Hepatocyte (in vitro differentiated cells): Measurements from ENCODE around the gene PRR18.

Experiments
- EZH2 ChIP-seq: fragments of 200-600 bp; sonication (generic); IDR thresholded peaks from 2 replicates; pipeline ENCODE4 v1.6.1; 2016; ENCODE audit warnings: antibody characterized with exemption, mild to moderate bottlenecking, borderline replicate concordance
- EZH2phosphoT487 ChIP-seq: fragments of 200-600 bp; sonication (generic); IDR thresholded peaks from one replicate; pipeline ENCODE4 v1.6.1; 2018; ENCODE audit warnings: antibody characterized with exemption, mild to moderate bottlenecking, low read depth, moderate library complexity; ENCODE audit not compliant: unreplicated experiment, severe bottlenecking
- TF ChIP-seq, protein P1 (sequence below): fragments of 200-600 bp; sonication (generic); IDR thresholded peaks from 2 replicates; pipeline ENCODE4 v1.5.1; 2016; ENCODE audit warnings: antibody characterized with exemption, mild to moderate bottlenecking; ENCODE audit not compliant: poor library complexity

DNA sequence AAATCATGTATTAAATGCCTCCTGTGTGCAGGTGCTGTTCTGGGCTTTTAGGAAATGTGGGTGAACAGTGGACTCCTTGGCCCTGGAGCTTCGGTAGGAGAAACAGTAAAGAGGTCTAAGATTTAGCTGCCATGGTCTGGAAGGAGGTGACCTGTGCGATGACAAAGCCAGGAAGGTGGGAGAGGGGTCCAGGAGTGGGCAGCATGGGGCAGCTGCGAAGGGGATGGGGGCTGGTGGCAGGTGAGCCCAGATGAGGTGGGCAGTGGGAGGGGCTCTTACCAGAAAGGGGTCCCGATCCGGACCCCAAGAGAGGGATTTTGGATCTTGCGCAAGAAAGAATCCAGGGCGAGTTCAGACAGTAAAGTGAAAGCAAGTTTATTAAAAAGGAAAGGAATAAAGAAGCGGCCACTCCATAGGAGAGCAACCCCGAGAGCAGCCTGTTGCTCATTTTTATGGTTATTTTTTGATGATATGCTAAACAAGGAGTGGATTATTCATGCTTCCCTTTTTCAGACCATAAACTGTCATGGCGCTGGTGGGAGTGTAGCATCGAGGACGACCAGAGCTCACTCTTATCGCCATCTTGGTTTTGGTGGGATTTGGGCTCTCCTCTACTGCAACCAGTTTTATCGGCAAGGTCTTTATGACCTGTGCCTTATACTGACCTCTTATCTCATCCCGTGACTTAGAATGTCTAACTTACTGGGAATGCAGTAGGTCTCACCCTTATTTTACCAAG, 38.7 kb downstream of the PRR18 start:
- TF ChIP-seq, protein P1, sequence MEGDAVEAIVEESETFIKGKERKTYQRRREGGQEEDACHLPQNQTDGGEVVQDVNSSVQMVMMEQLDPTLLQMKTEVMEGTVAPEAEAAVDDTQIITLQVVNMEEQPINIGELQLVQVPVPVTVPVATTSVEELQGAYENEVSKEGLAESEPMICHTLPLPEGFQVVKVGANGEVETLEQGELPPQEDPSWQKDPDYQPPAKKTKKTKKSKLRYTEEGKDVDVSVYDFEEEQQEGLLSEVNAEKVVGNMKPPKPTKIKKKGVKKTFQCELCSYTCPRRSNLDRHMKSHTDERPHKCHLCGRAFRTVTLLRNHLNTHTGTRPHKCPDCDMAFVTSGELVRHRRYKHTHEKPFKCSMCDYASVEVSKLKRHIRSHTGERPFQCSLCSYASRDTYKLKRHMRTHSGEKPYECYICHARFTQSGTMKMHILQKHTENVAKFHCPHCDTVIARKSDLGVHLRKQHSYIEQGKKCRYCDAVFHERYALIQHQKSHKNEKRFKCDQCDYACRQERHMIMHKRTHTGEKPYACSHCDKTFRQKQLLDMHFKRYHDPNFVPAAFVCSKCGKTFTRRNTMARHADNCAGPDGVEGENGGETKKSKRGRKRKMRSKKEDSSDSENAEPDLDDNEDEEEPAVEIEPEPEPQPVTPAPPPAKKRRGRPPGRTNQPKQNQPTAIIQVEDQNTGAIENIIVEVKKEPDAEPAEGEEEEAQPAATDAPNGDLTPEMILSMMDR, result no peak
- TF ChIP-seq EZH2 (no peak), EZH2phosphoT487 (no peak)
